ENCODE results near the gene NOTCH3.

The NOTCH3 gene

GRCh38 chr19:15173746-15174404, 26.9 kb downstream of the NOTCH3 start:
- WGBS: 98% methylated on average over 37 of the region's 37 CpGs
- no peaks in the 10 kb centered on the region for H3K9me3 ChIP-seq (ENCODE audit: insufficient read depth, low read depth, low read length)
- H3K36me3 ChIP-seq (ENCODE audit: insufficient read depth, low read length): peaks cover 75% of the 10 kb centered on the region
- H3K27me3 ChIP-seq (ENCODE audit: insufficient read depth, low read length): no peaks in the 10 kb centered on the region
- no peak overlapping the region for H3K9ac ChIP-seq (ENCODE audit: low read depth, low read length)
- no peak overlapping the region for H3K4me3 ChIP-seq (ENCODE audit: low read length)
- H3K27ac ChIP-seq (ENCODE audit: low read depth, low read length): no peak overlapping the region
- H3K4me1 ChIP-seq (ENCODE audit: insufficient read depth, low read length): no peaks in the 10 kb centered on the region

GRCh38 chr19:15170345-15170744, 30.4 kb downstream of the NOTCH3 start:
- peaks cover 84% of the 10 kb centered on the region for H3K36me3 ChIP-seq (ENCODE audit: insufficient read depth, low read length)
- no peak overlapping the region for H3K9ac ChIP-seq (ENCODE audit: low read depth, low read length)
- peaks cover 13% of the 10 kb centered on the region for H3K9me3 ChIP-seq (ENCODE audit: insufficient read depth, low read depth, low read length)
- 87% methylated on average over 30 of the region's 32 CpGs for WGBS
- H3K27ac ChIP-seq (ENCODE audit: low read depth, low read length): no peak overlapping the region
- H3K4me1 ChIP-seq (ENCODE audit: insufficient read depth, low read length): no peaks in the 10 kb centered on the region
- H3K4me3 ChIP-seq (ENCODE audit: low read length): no peak overlapping the region
- no peaks in the 10 kb centered on the region for H3K27me3 ChIP-seq (ENCODE audit: insufficient read depth, low read length)

- Histone ChIP-seq H3K27ac (ENCODE audit: low read depth, low read length) (no peak overlapping the region), H3K36me3 (ENCODE audit: insufficient read depth, low read length) (peaks cover 85% of the 10 kb centered on the region), H3K27me3 (ENCODE audit: insufficient read depth, low read length) (no peaks in the 10 kb centered on the region), H3K9ac (ENCODE audit: low read depth, low read length) (no peak overlapping the region), H3K4me3 (ENCODE audit: low read length) (no peak overlapping the region), H3K9me3 (ENCODE audit: insufficient read depth, low read depth, low read length) (peaks cover 13% of the 10 kb centered on the region), H3K4me1 (ENCODE audit: insufficient read depth, low read length) (no peaks in the 10 kb centered on the region)
- WGBS: 94% methylated on average over 10 of the region's 10 CpGs
Measured at GRCh38 chr19:15169541-15170285, 31.1 kb downstream of the NOTCH3 start.

GRCh38 chr19:15166700-15167099, 34.1 kb downstream of the NOTCH3 start:
- H3K4me1 ChIP-seq (ENCODE audit: insufficient read depth, low read length): no peaks in the 10 kb centered on the region
- no peak overlapping the region for H3K9ac ChIP-seq (ENCODE audit: low read depth, low read length)
- peaks cover 92% of the 10 kb centered on the region for H3K36me3 ChIP-seq (ENCODE audit: insufficient read depth, low read length)
- 69% methylated on average over 4 of the region's 4 CpGs for WGBS
- no peak overlapping the region for H3K27ac ChIP-seq (ENCODE audit: low read depth, low read length)
- H3K9me3 ChIP-seq (ENCODE audit: insufficient read depth, low read depth, low read length): peaks cover 13% of the 10 kb centered on the region
- no peak overlapping the region for H3K4me3 ChIP-seq (ENCODE audit: low read length)
- H3K27me3 ChIP-seq (ENCODE audit: insufficient read depth, low read length): no peaks in the 10 kb centered on the region

- no peak overlapping the region for H3K4me3 ChIP-seq (ENCODE audit: low read length)
- 94% methylated on average over 42 of the region's 42 CpGs for WGBS
Measured at GRCh38 chr19:15161028-15161984, 39.5 kb downstream of the NOTCH3 start.

GRCh38 chr19:15159251-15159650, 41.5 kb downstream of the NOTCH3 start:
- no peaks in the 10 kb centered on the region for H3K27me3 ChIP-seq (ENCODE audit: insufficient read depth, low read length)
- H3K36me3 ChIP-seq (ENCODE audit: insufficient read depth, low read length): peaks cover 54% of the 10 kb centered on the region
- H3K9ac ChIP-seq (ENCODE audit: low read depth, low read length): no peak overlapping the region
- no peak overlapping the region for H3K4me3 ChIP-seq (ENCODE audit: low read length)
- H3K27ac ChIP-seq (ENCODE audit: low read depth, low read length): no peak overlapping the region
- H3K4me1 ChIP-seq (ENCODE audit: insufficient read depth, low read length): no peaks in the 10 kb centered on the region
- H3K9me3 ChIP-seq (ENCODE audit: insufficient read depth, low read depth, low read length): peaks cover 19% of the 10 kb centered on the region
- 92% methylated on average over 3 of the region's 3 CpGs for WGBS

More at GRCh38 chr19:15161028-15161984, 39.5 kb downstream of the NOTCH3 start:
- H3K9me3 ChIP-seq (ENCODE audit: insufficient read depth, low read depth, low read length): peaks cover 21% of the 10 kb centered on the region
- H3K36me3 ChIP-seq (ENCODE audit: insufficient read depth, low read length): peaks cover 74% of the 10 kb centered on the region
- H3K4me1 ChIP-seq (ENCODE audit: insufficient read depth, low read length): no peaks in the 10 kb centered on the region
- no peak overlapping the region for H3K9ac ChIP-seq (ENCODE audit: low read depth, low read length)
- H3K27me3 ChIP-seq (ENCODE audit: insufficient read depth, low read length): no peaks in the 10 kb centered on the region
- no peak overlapping the region for H3K27ac ChIP-seq (ENCODE audit: low read depth, low read length)

- no peak overlapping the region for H3K9ac ChIP-seq (ENCODE audit: low read depth, low read length)
- no peak overlapping the region for H3K4me3 ChIP-seq (ENCODE audit: low read length)
- H3K27me3 ChIP-seq (ENCODE audit: insufficient read depth, low read length): no peaks in the 10 kb centered on the region
- no peak overlapping the region for H3K27ac ChIP-seq (ENCODE audit: low read depth, low read length)
- H3K4me1 ChIP-seq (ENCODE audit: insufficient read depth, low read length): no peaks in the 10 kb centered on the region
- 89% methylated on average over 4 of the region's 4 CpGs for WGBS
- peaks cover 19% of the 10 kb centered on the region for H3K9me3 ChIP-seq (ENCODE audit: insufficient read depth, low read depth, low read length)
- peaks cover 25% of the 10 kb centered on the region for H3K36me3 ChIP-seq (ENCODE audit: insufficient read depth, low read length)
Measured at GRCh38 chr19:15156391-15156790, 44.4 kb downstream of the NOTCH3 start.

GRCh38 chr19:15155296-15155695, 45.5 kb downstream of the NOTCH3 start:
- no peaks in the 10 kb centered on the region for H3K4me1 ChIP-seq (ENCODE audit: insufficient read depth, low read length)
- peaks cover 15% of the 10 kb centered on the region for H3K36me3 ChIP-seq (ENCODE audit: insufficient read depth, low read length)
- no peaks in the 10 kb centered on the region for H3K27me3 ChIP-seq (ENCODE audit: insufficient read depth, low read length)
- no peak overlapping the region for H3K9ac ChIP-seq (ENCODE audit: low read depth, low read length)
- H3K27ac ChIP-seq (ENCODE audit: low read depth, low read length): no peak overlapping the region
- peaks cover 19% of the 10 kb centered on the region for H3K9me3 ChIP-seq (ENCODE audit: insufficient read depth, low read depth, low read length)
- no peak overlapping the region for H3K4me3 ChIP-seq (ENCODE audit: low read length)
- WGBS: 77% methylated on average over 5 of the region's 5 CpGs

- Histone ChIP-seq H3K27ac (ENCODE audit: low read depth, low read length) (no peak overlapping the region), H3K36me3 (ENCODE audit: insufficient read depth, low read length) (peaks cover 3% of the 10 kb centered on the region; the same call in 1 of the 2 replicates), H3K4me1 (ENCODE audit: insufficient read depth, low read length) (no peaks in the 10 kb centered on the region), H3K9me3 (ENCODE audit: insufficient read depth, low read depth, low read length) (peaks cover 10% of the 10 kb centered on the region), H3K9ac (ENCODE audit: low read depth, low read length) (no peak overlapping the region), H3K4me3 (ENCODE audit: low read length) (no peak overlapping the region), H3K27me3 (ENCODE audit: insufficient read depth, low read length) (no peaks in the 10 kb centered on the region)
- 91% methylated on average over 3 of the region's 3 CpGs for WGBS
Measured at GRCh38 chr19:15154002-15154612, 46.7 kb downstream of the NOTCH3 start.

GRCh38 chr19:15149737-15150136, 51.1 kb downstream of the NOTCH3 start:
- Histone ChIP-seq H3K36me3 (ENCODE audit: insufficient read depth, low read length) (no peaks in the 10 kb centered on the region), H3K9ac (ENCODE audit: low read depth, low read length) (no peak overlapping the region), H3K4me3 (ENCODE audit: low read length) (no peak overlapping the region)

More at GRCh38 chr19:15149737-15150136, 51.1 kb downstream of the NOTCH3 start:
- Histone ChIP-seq H3K9me3 (ENCODE audit: insufficient read depth, low read depth, low read length) (0 out of 2 replicates have a peak, but pooled peaks cover 4% of the 10 kb centered on the region), H3K27me3 (ENCODE audit: insufficient read depth, low read length) (peaks cover 2% of the 10 kb centered on the region; the same call in 1 of the 2 replicates), H3K27ac (ENCODE audit: low read depth, low read length) (no peak overlapping the region), H3K4me1 (ENCODE audit: insufficient read depth, low read length) (no peaks in the 10 kb centered on the region)
- WGBS: 84% methylated on average over 5 of the region's 5 CpGs

Data from HUES64 (cell line).